WTC11 (cell line): ENCODE measurements around the gene USB1. TPM values are rescaled to one million over a fixed set of nuclear protein-coding genes. Genes with fewer than 3 reads are reported as not detected.

Experiments used
- ATAC-seq: fragments of 200-7000 bp; cut with Tn5 transposase; 2 replicates; pipeline ENCODE4 v1.10.0; 2021; ENCODE audit warnings: mild to moderate bottlenecking, moderate library complexity
- CTCF ChIA-PET: fragments of 300-600 bp; sonication (Branson Sonifier 250); formaldehyde crosslinking; loops from one replicate; lab custom pipeline; 2021; ENCODE audit warnings: antibody characterized with exemption; lab: Charles Lee
- POLR2A ChIA-PET: fragments of 350-600 bp; sonication (Branson Sonifier 250); formaldehyde crosslinking; loops from one replicate; lab custom pipeline; 2021; ENCODE audit warnings: antibody characterized with exemption; lab: Charles Lee
- DNase-seq: peaks from one replicate; pipeline ENCODE4 v3.0.0; 2021; ENCODE audit warnings: low spot score
- H3K27ac Mint-ChIP-seq: 2 replicates; pipeline ENCODE4 v1.8.0; 2021; ENCODE audit warnings: mixed read lengths
- H3K27me3 Mint-ChIP-seq: 2 replicates; pipeline ENCODE4 v1.8.0; 2021; ENCODE audit warnings: low read depth, mild to moderate bottlenecking, moderate library complexity, mixed read lengths
- H3K36me3 Mint-ChIP-seq: 2 replicates; pipeline ENCODE4 v1.8.0; 2021; ENCODE audit warnings: mixed read lengths
- H3K4me1 Mint-ChIP-seq: 2 replicates; pipeline ENCODE4 v1.8.0; 2022; ENCODE audit warnings: mixed read lengths
- H3K4me3 Mint-ChIP-seq: 2 replicates; pipeline ENCODE4 v1.8.0; 2021; ENCODE audit warnings: mild to moderate bottlenecking, moderate library complexity, mixed read lengths
- H3K9me3 Mint-ChIP-seq: 2 replicates; pipeline ENCODE4 v1.8.0; 2021; ENCODE audit warnings: mixed read lengths
- AR ChIP-seq: fragments of 250-450 bp; sonication (Bioruptor Pico); IDR thresholded peaks from 2 replicates; pipeline ENCODE4 v1.9.0; 2021; ENCODE audit warnings: mild to moderate bottlenecking
- CREB1 ChIP-seq: sonication (generic); formaldehyde crosslinking; IDR thresholded peaks from 2 replicates; pipeline ENCODE4 v1.8.0; 2023; ENCODE audit warnings: mild to moderate bottlenecking, missing genetic modification reagents
- MLX ChIP-seq: sonication (generic); formaldehyde crosslinking; IDR thresholded peaks from 2 replicates; pipeline ENCODE4 v1.8.1; 2023; ENCODE audit warnings: mild to moderate bottlenecking, missing genetic modification reagents, moderate library complexity
- TCF7 ChIP-seq: sonication (generic); formaldehyde crosslinking; IDR thresholded peaks from 2 replicates; pipeline ENCODE4 v1.8.0; 2022; ENCODE audit warnings: mild to moderate bottlenecking, low read depth, missing genetic modification reagents, moderate library complexity
- TEAD1 ChIP-seq: sonication (generic); formaldehyde crosslinking; IDR thresholded peaks from 2 replicates; pipeline ENCODE4 v1.8.0; 2022; ENCODE audit warnings: mild to moderate bottlenecking, missing genetic modification reagents
- TP53 ChIP-seq: sonication (generic); formaldehyde crosslinking; IDR thresholded peaks from 2 replicates; pipeline ENCODE4 v1.8.1; 2023; ENCODE audit warnings: mild to moderate bottlenecking, missing genetic modification reagents
- ZBTB21 ChIP-seq: sonication (generic); formaldehyde crosslinking; IDR thresholded peaks from 2 replicates; pipeline ENCODE4 v1.8.1; 2023; ENCODE audit warnings: mild to moderate bottlenecking, missing genetic modification reagents, borderline replicate concordance
- ZNF121 ChIP-seq: sonication (generic); formaldehyde crosslinking; IDR thresholded peaks from 2 replicates; pipeline ENCODE4 v1.8.0; 2023; ENCODE audit warnings: missing genetic modification reagents
- total RNA-seq: library from RNA; stranded (reverse); gene quantifications from 3 replicates; pipeline ENCODE4 v1.2.3, GENCODE V29; 2021
- TF ChIP-seq, protein P1 (sequence below): sonication (generic); formaldehyde crosslinking; IDR thresholded peaks from 2 replicates; pipeline ENCODE4 v1.8.0; 2022; ENCODE audit warnings: mild to moderate bottlenecking, missing genetic modification reagents
- TF ChIP-seq, protein P2 (sequence below): fragments of 250-450 bp; sonication (Bioruptor Pico); IDR thresholded peaks from 2 replicates; pipeline ENCODE4 v2.1.2; 2022; ENCODE audit warnings: mild to moderate bottlenecking, moderate library complexity
- TF ChIP-seq, protein P3 (sequence below): sonication (generic); formaldehyde crosslinking; IDR thresholded peaks from 2 replicates; pipeline ENCODE4 v1.8.1; 2023; ENCODE audit warnings: mild to moderate bottlenecking, missing genetic modification reagents
- TF ChIP-seq, protein P4 (sequence below): sonication (generic); formaldehyde crosslinking; IDR thresholded peaks from 2 replicates; pipeline ENCODE4 v1.8.0; 2022; ENCODE audit warnings: missing genetic modification reagents
- TF ChIP-seq, protein P5 (sequence below): fragments of 250-450 bp; sonication (Bioruptor Pico); IDR thresholded peaks from 2 replicates; pipeline ENCODE4 v1.9.0; 2021; ENCODE audit warnings: moderate library complexity, mild to moderate bottlenecking, inconsistent platforms, borderline replicate concordance

The USB1 gene
- total RNA-seq, 1 experiment from 2014 or later: 67.1 TPM

- no peaks in the 10 kb centered on the region for H3K27me3 Mint-ChIP-seq
- H3K27ac Mint-ChIP-seq: no peak overlapping the region
- ATAC-seq (no peak), DNase-seq (no peak)
- no peak overlapping the region for H3K4me3 Mint-ChIP-seq
- ChIA-PET CTCF (interaction anchor here (0.7 to 3.3 kb wide), 3 partner anchors 11 to 91 kb away, joined by 3 to 55 read pairs (median 28); no protein-coding TSS in a partner anchor), POLR2A (no interaction called here)
- H3K4me1 Mint-ChIP-seq: peaks cover 38% of the 10 kb centered on the region
- peaks cover 6% of the 10 kb centered on the region; the same call in 1 of the 2 replicates for H3K36me3 Mint-ChIP-seq
- H3K9me3 Mint-ChIP-seq: no peaks in the 10 kb centered on the region
- no peak for TF ChIP-seq AR (CRISPR knock-in tag)
- TF ChIP-seq CREB1 (CRISPR knock-in tag): no peak
- no peak for TF ChIP-seq ZBTB21 (CRISPR knock-in tag)
- TF ChIP-seq, protein P1, sequence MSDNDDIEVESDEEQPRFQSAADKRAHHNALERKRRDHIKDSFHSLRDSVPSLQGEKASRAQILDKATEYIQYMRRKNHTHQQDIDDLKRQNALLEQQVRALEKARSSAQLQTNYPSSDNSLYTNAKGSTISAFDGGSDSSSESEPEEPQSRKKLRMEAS (CRISPR knock-in tag): no peak
- TF ChIP-seq, protein P2, sequence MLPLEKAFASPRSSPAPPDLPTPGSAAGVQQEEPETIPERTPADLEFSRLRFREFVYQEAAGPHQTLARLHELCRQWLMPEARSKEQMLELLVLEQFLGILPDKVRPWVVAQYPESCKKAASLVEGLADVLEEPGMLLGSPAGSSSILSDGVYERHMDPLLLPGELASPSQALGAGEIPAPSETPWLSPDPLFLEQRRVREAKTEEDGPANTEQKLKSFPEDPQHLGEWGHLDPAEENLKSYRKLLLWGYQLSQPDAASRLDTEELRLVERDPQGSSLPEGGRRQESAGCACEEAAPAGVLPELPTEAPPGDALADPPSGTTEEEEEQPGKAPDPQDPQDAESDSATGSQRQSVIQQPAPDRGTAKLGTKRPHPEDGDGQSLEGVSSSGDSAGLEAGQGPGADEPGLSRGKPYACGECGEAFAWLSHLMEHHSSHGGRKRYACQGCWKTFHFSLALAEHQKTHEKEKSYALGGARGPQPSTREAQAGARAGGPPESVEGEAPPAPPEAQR (CRISPR knock-in tag): no peak
- TF ChIP-seq MLX (CRISPR knock-in tag): no peak
- TF ChIP-seq TCF7 (CRISPR knock-in tag): no peak
- no peak for TF ChIP-seq TP53 (CRISPR knock-in tag)
- TF ChIP-seq, protein P3, sequence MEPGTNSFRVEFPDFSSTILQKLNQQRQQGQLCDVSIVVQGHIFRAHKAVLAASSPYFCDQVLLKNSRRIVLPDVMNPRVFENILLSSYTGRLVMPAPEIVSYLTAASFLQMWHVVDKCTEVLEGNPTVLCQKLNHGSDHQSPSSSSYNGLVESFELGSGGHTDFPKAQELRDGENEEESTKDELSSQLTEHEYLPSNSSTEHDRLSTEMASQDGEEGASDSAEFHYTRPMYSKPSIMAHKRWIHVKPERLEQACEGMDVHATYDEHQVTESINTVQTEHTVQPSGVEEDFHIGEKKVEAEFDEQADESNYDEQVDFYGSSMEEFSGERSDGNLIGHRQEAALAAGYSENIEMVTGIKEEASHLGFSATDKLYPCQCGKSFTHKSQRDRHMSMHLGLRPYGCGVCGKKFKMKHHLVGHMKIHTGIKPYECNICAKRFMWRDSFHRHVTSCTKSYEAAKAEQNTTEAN: no peak
- TF ChIP-seq TEAD1 (CRISPR knock-in tag): no peak
- TF ChIP-seq, protein P4, sequence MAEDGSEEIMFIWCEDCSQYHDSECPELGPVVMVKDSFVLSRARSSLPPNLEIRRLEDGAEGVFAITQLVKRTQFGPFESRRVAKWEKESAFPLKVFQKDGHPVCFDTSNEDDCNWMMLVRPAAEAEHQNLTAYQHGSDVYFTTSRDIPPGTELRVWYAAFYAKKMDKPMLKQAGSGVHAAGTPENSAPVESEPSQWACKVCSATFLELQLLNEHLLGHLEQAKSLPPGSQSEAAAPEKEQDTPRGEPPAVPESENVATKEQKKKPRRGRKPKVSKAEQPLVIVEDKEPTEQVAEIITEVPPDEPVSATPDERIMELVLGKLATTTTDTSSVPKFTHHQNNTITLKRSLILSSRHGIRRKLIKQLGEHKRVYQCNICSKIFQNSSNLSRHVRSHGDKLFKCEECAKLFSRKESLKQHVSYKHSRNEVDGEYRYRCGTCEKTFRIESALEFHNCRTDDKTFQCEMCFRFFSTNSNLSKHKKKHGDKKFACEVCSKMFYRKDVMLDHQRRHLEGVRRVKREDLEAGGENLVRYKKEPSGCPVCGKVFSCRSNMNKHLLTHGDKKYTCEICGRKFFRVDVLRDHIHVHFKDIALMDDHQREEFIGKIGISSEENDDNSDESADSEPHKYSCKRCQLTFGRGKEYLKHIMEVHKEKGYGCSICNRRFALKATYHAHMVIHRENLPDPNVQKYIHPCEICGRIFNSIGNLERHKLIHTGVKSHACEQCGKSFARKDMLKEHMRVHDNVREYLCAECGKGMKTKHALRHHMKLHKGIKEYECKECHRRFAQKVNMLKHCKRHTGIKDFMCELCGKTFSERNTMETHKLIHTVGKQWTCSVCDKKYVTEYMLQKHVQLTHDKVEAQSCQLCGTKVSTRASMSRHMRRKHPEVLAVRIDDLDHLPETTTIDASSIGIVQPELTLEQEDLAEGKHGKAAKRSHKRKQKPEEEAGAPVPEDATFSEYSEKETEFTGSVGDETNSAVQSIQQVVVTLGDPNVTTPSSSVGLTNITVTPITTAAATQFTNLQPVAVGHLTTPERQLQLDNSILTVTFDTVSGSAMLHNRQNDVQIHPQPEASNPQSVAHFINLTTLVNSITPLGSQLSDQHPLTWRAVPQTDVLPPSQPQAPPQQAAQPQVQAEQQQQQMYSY (CRISPR knock-in tag): no peak
- TF ChIP-seq, protein P5, sequence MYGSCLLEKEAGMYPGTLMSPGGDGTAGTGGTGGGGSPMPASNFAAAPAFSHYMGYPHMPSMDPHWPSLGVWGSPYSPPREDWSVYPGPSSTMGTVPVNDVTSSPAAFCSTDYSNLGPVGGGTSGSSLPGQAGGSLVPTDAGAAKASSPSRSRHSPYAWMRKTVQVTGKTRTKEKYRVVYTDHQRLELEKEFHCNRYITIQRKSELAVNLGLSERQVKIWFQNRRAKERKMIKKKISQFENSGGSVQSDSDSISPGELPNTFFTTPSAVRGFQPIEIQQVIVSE (CRISPR knock-in tag): no peak
- TF ChIP-seq ZNF121 (CRISPR knock-in tag): no peak
- TF ChIP-seq, all 79 proteins: peak for 0
Observed at GRCh38 chr16:58030136-58030840, 29.1 kb downstream of the USB1 start.
